GM10248 (cell line): ENCODE results near the gene MICU1.
"Not testable (repeated sequence)": the region's sequence is repeated elsewhere in the genome, so short reads cannot be mapped to it uniquely, and the experiment has no call there.

Experiments
- CTCF ChIA-PET: fragments of 300-600 bp; sonication (Branson Sonifier 250); formaldehyde crosslinking; extraction: SDS; loops from one replicate; lab custom pipeline; 2021; ENCODE audit warnings: antibody characterized with exemption; lab: Yijun Ruan, JAX
- POLR2A ChIA-PET: fragments of 350-650 bp; sonication (Branson Sonifier 250); formaldehyde crosslinking; extraction: SDS; loops from one replicate; lab custom pipeline; 2020; ENCODE audit warnings: antibody characterized with exemption; lab: Yijun Ruan, JAX
- DNase-seq: peaks from one replicate; pipeline ENCODE4 v3.0.0; 2012; ENCODE audit errors: extremely low spot score
- TF ChIP-seq, protein P1 (sequence below): IDR thresholded peaks from 2 replicates; pipeline ENCODE4 v1.5.1; 2012; ENCODE audit warnings: mild to moderate bottlenecking, low read depth; ENCODE audit errors: extremely low read depth, missing control alignments, control extremely low read depth

The MICU1 gene

DNA sequence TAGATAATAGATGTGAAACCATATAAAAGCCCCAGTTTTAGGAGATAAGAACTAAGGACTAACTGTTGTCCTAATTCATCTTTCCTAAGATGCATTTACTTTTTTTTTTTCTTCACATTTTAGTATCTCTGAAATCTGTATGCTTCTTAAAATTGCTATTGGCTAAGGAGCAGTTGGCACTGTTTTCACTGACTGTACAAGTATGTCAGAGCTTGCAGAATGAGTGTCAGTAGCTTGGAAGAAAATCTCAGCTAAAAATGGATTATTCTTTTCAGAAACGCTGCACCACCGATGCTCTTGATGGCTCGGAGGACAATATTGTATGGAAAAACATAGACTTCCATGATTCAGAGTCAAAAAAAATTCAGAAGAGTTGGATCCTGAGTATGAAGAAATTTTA is 180.0 kb downstream of the MICU1 start:
- TF ChIP-seq, protein P1, sequence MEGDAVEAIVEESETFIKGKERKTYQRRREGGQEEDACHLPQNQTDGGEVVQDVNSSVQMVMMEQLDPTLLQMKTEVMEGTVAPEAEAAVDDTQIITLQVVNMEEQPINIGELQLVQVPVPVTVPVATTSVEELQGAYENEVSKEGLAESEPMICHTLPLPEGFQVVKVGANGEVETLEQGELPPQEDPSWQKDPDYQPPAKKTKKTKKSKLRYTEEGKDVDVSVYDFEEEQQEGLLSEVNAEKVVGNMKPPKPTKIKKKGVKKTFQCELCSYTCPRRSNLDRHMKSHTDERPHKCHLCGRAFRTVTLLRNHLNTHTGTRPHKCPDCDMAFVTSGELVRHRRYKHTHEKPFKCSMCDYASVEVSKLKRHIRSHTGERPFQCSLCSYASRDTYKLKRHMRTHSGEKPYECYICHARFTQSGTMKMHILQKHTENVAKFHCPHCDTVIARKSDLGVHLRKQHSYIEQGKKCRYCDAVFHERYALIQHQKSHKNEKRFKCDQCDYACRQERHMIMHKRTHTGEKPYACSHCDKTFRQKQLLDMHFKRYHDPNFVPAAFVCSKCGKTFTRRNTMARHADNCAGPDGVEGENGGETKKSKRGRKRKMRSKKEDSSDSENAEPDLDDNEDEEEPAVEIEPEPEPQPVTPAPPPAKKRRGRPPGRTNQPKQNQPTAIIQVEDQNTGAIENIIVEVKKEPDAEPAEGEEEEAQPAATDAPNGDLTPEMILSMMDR = no peak
- no peak for DNase-seq
- ChIA-PET POLR2A (interaction anchor here (0.6 kb wide), 1 partner anchor 33 kb away, joined by 3 read pairs; no protein-coding TSS in a partner anchor), CTCF (no interaction called here)

DNA sequence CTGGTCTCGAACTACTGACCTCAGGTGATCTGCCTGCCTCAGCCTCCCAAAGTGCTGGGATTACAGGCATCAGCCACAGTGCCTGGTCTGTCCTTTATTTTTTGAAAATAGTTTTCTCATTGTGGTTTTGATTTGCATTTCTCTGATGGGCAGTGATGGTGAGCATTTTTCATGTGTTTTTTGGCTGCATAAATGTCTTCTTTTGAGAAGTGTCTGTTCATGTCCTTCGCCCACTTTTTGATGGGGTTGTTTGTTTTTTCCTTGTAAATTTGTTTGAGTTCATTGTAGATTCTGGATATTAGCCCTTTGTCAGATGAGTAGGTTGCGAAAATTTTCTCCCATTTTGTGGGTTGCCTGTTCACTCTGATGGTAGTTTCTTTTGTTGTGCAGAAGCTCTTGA is 182.9 kb downstream of the MICU1 start:
- CTCF ChIA-PET, DNase-seq, POLR2A ChIA-PET: not testable (repeated sequence)

DNA sequence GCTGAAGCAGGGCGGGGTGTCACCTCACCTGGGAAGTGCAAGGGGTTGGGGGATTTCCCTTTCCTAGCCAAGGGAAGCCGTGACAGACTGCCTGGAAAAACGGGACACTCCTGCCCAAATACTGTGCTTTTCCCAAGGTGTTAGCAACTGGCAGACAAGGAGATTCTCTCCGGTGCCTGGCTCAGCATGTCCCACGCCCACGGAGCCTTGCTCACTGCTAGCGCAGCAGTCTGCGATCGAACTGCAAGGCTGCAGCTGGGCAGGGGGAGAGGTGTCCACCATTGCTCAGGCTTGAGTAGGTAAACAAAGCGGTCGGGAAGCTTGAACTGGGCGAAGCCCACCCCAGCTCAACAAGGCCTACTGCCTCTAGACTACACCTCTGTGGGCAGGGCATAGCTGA is 190.3 kb downstream of the MICU1 start:
- no peak for DNase-seq
- ChIA-PET POLR2A (no interaction called here), CTCF (interaction anchor here (1.1 kb wide), 1 partner anchor 43 kb away, joined by 3 read pairs; no protein-coding TSS in a partner anchor)
- TF ChIP-seq, protein P1 = no peak

DNA sequence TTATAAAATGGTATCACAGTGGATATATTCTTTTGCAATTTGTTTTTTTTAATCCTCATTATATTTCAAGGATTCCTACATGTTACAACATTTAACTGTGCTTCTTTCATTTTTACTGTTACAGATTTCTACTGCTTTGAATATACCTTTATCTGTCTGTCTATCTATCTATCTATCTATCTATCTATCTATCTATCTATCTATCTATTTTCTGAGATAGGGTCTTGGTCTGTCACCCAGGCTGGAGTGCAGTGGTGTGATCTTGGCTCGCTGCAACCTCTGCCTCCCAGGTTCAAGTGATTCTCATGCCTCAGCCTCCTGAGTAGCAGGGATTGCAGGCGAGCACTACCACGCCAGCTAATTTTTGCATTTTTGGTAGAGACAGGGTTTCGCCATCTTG is 194.9 kb downstream of the MICU1 start:
- CTCF ChIA-PET = interaction anchor here (1.2 kb wide), 1 partner anchor 23 kb away, joined by 3 read pairs; no protein-coding TSS in a partner anchor
- DNase-seq, POLR2A ChIA-PET: not testable (repeated sequence)

DNA sequence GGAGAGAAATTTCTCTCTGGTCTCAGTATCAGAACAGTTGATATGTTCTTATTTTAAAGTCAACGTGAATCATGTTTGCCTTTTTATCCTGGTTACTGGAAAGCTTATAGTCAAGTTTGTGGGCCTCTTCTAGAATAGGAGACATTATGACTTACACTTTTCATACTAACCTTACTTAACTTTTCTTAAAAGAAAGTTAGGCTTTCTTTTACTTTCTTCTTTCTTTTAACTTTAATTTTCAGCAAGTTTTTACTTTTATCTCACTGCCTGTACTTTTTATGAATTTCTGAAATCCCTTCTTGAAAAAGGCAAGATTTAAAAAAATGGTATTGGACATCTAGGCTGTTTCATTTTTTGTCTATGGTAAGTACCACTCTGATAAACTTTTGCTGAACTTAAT is 195.9 kb downstream of the MICU1 start:
- POLR2A ChIA-PET = no interaction called here
- TF ChIP-seq, protein P1 = no peak
- CTCF ChIA-PET = interaction anchor here (1.3 kb wide), 2 partner anchors 10 to 405 kb away, joined by 3 to 4 read pairs; no protein-coding TSS in a partner anchor
- DNase-seq = no peak

DNA sequence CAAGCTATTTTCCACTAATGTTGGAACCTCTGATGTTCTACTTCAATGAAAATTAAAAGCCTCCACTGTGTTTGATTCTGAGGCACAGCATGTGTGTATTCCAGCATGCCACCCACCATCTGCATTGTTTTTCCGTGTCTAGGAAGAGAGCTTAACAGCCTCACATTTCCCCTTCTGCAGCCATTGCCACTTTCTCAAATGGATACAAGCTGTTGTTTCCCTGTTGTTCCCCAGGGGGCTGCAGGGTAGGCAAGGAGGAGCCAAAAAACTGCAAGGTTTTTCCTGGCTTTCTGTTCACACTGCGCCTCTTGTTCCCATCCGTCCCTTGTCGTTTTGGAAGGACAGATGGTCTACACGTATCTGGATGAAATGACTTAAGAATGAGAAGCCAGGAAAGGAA is 198.9 kb downstream of the MICU1 start:
- TF ChIP-seq, protein P1 = no peak
- POLR2A ChIA-PET = interaction anchor here (0.7 kb wide), 1 partner anchor 104 kb away, joined by 3 read pairs; no protein-coding TSS in a partner anchor
- no peak for DNase-seq
- CTCF ChIA-PET = interaction anchor here (0.8 to 3.0 kb wide), 2 partner anchors 12 to 21 kb away, joined by 3 to 12 read pairs; no protein-coding TSS in a partner anchor

DNA sequence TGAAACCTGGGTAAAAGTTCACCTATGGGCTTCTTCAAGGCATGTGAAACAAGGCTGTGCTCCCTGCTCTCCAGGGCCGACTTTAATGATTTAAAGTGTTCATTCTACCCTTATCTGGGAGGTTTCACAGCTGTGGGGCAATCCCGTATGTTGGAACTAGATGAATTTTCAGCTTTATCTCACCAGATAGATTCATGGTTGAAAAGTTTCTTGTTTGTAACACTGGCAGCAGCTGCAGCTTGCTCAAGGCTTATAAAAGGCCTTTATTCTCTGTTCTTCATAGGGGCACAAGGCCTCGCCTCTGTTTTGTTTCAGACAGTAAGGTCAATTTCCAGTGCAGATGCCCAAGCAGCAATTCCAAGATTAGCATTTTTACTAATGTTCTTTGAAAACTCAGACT is 200.7 kb downstream of the MICU1 start:
- ChIA-PET POLR2A (no interaction called here), CTCF (interaction anchor here (3.0 kb wide), 1 partner anchor 10 kb away, joined by 12 read pairs; no protein-coding TSS in a partner anchor)
- TF ChIP-seq, protein P1 = no peak
- DNase-seq = no peak

DNA sequence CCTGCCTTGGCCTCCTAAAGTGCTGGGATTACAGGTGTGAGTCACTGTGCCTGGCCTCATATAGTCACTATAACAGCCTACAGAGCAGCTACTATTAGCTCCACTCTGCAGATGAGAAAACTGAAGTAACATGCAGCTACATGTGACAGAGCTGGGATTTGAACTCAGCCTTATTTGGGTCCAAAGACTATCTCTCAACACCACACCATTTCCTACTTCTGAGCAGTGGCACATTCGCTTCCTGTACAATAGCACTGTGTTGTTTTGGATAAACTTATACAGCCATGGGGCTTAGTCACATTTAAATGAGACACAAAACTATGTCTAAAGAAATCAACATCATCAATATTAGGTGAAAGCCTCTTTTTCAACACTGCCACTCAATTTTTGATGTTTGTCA is 201.3 kb downstream of the MICU1 start:
- TF ChIP-seq, protein P1 = no peak
- ChIA-PET POLR2A (no interaction called here), CTCF (interaction anchor here (3.0 kb wide), 1 partner anchor 9 kb away, joined by 12 read pairs; no protein-coding TSS in a partner anchor)
- DNase-seq = no peak
